ENCODE measurements around the gene PDGFRA. TPM values are rescaled to one million over a fixed set of nuclear protein-coding genes. Genes with fewer than 3 reads are reported as not detected.
"Not testable (repeated sequence)": the region's sequence is repeated elsewhere in the genome, so short reads cannot be mapped to it uniquely, and the experiment has no call there.

Gene PDGFRA
- total and polyA plus RNA-seq, 9 donors: 54.3 to 106 (median 83.9) TPM

DNA sequence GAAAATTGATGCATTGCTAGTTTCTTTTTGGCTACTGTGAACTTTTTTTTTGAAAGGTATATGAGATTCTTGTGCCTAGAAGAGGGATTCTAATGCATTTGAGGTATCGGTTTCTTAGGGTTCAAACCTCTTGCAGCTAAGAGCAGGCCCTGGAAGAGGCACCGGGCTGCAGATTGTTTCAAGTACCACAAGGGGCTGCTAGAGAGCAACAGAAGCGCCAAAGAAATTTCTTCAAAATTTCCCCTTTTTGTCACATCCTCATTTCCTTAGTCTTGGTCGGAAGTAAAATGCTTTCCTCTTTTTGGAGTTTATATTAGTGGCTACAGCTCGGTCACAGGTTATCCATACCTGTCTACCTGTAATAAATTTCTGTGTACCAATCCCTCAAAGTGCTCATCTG, 89.8 kb downstream of the PDGFRA start:
- H3K9me3 ChIP-seq (replicated peaks; ENCODE audit: control insufficient read depth, low read depth, low read length): no peaks in the 10 kb centered on the region
- H3K36me3 ChIP-seq (ENCODE audit: control insufficient read depth, insufficient read depth, low read length): no peaks in the 10 kb centered on the region
- H3K4me1 ChIP-seq (ENCODE audit: control insufficient read depth, insufficient read depth, low read length): no peaks in the 10 kb centered on the region
- DNase-seq: peak; percentile 58
- H3K27ac ChIP-seq (ENCODE audit: low read length): no peak overlapping the region
- no peak overlapping the region for H3K4me3 ChIP-seq (ENCODE audit: low read length)
- H3K27me3 ChIP-seq (ENCODE audit: control insufficient read depth, insufficient read depth, low read length): no peaks in the 10 kb centered on the region
- WGBS (ENCODE audit: insufficient coverage): 43% methylated on average over 2 of the region's 5 CpGs

DNA sequence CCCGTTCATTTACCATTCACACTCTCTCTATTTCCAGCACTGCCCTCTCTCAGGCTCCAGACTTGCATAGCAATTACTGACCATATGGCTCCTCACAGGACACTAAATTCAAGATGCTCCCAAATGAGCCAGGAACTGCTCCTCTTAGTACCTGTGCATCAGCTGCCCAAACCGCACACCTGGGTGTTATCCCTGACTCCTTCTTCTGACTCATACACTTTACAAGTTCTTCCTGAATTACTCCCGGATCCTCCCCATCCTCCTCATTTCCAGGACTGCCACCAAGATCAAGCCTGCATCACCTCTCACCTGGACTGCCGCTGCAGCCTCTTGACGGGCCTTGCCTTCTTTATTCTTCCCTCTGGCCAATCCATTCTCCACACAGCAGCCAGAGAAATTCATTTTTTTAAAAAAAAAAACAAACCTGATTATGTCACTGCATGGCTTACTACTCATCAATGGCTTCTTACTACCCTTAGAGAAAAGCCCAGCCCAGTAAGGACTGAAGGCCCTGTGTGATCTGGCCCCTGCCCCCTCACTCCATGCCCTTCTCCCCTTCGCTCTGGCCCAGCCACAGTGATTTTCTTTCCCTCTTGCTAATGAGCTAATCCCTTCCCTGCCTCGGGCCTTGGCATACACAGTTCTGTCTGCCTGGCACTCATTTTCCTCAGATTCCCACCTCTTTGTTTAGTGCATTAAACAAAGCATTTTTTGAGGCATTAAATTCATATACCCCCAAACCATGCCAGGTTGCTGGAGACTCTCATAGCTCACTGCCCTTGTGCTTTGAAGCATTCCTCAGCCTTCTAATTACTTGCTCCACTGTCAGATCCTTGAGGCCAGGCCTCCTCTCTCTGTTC, 92.0 kb downstream of the PDGFRA start:
- no peak for DNase-seq
- H3K36me3 ChIP-seq (ENCODE audit: control insufficient read depth, insufficient read depth, low read length): no peaks in the 10 kb centered on the region
- no peaks in the 10 kb centered on the region for H3K9me3 ChIP-seq (replicated peaks; ENCODE audit: control insufficient read depth, low read depth, low read length)
- H3K27ac ChIP-seq (ENCODE audit: low read length): no peak overlapping the region
- H3K27me3 ChIP-seq (ENCODE audit: control insufficient read depth, insufficient read depth, low read length): no peaks in the 10 kb centered on the region
- no peaks in the 10 kb centered on the region for H3K4me1 ChIP-seq (ENCODE audit: control insufficient read depth, insufficient read depth, low read length)
- no peak overlapping the region for H3K4me3 ChIP-seq (ENCODE audit: low read length)
- WGBS (ENCODE audit: insufficient coverage): 72% methylated on average over 7 of the region's 7 CpGs

DNA sequence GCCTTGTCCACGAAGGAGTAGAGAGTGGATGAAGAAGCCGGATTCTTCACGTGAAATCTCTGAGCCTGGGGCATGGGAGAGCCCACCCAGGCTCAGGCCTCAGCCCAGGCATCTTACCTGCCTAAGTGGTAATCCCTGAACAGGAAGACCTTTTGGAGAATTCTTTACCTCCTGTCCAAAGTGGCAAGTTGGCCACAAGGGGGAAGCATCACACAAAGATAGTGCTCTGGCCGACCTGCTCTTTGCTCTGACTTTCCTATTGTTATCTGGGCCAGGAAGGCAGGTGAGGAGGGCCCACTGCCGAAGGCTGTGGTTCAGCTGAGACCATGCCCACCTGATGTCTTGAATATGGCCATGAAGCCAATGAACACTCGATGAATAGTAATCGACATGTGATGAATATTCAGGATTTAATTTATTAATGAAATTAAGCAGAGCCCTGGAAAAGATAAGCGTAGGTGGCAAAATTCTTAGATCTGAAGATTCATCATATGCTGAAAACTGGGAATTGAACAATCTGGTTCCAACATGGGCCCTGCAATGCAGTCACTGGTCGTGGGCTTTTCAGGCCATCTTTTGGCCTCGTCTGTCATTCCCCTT, 93.8 kb downstream of the PDGFRA start:
- H3K4me1 ChIP-seq (ENCODE audit: control insufficient read depth, insufficient read depth, low read length): no peaks in the 10 kb centered on the region
- no peaks in the 10 kb centered on the region for H3K27me3 ChIP-seq (ENCODE audit: control insufficient read depth, insufficient read depth, low read length)
- WGBS (ENCODE audit: insufficient coverage): 19% methylated on average over 7 of the region's 10 CpGs
- no peak overlapping the region for H3K4me3 ChIP-seq (ENCODE audit: low read length)
- H3K27ac ChIP-seq (ENCODE audit: low read length): no peak overlapping the region
- H3K36me3 ChIP-seq (ENCODE audit: control insufficient read depth, insufficient read depth, low read length): no peaks in the 10 kb centered on the region
- H3K9me3 ChIP-seq (replicated peaks; ENCODE audit: control insufficient read depth, low read depth, low read length): no peaks in the 10 kb centered on the region
- DNase-seq: peak; percentile 73

DNA sequence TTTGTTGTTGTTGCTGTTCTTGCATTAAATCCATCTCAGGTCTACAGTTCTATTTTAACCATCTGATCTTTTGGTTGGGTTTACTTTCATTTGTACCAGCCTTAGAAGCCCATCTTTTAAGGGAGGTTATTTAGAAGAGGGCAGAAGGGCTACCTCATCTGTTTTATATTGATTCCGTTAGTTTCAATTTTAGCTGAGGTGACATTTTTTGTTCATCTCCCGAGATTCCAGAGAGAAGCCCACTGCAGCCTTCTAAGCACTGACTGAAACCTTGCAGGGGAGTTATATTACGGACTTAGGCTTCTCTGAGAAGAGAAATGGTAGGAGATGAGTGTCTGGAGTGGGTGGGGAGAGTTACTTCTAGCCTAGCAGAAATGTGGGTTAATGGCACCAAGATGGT, 101.8 kb downstream of the PDGFRA start:
- Histone ChIP-seq H3K27ac (ENCODE audit: low read length) (no peak overlapping the region), H3K4me1 (ENCODE audit: control insufficient read depth, insufficient read depth, low read length) (no peaks in the 10 kb centered on the region), H3K36me3 (ENCODE audit: control insufficient read depth, insufficient read depth, low read length) (no peaks in the 10 kb centered on the region), H3K9me3 (replicated peaks; ENCODE audit: control insufficient read depth, low read depth, low read length) (no peaks in the 10 kb centered on the region), H3K4me3 (ENCODE audit: low read length) (no peak overlapping the region), H3K27me3 (ENCODE audit: control insufficient read depth, insufficient read depth, low read length) (no peaks in the 10 kb centered on the region)
- no peak for DNase-seq
- WGBS (ENCODE audit: insufficient coverage): 75% methylated on average over 2 of the region's 3 CpGs

DNA sequence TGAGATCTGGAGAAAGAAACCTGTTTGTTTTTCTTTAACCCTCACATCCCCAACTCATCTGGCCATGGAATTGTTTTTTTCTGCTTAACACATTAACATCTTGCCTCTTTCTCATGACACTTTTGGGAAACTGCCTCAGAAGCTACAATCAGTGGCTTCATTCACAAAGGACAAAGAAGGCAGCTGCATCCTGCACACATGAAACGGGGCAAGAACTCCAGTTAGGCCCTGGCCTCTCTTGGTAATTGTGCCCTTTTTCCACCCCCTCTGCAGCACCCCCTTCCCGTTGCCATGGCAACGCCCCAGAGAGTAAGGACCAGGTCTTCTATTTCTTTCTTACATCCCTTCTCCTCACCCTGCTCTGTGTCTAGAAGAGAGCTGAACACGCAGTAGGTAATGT, 103.4 kb downstream of the PDGFRA start:
- 92% methylated on average over 2 of the region's 4 CpGs for WGBS (ENCODE audit: insufficient coverage)
- Histone ChIP-seq H3K27ac (ENCODE audit: low read length) (no peak overlapping the region), H3K4me3 (ENCODE audit: low read length) (no peak overlapping the region), H3K4me1 (ENCODE audit: control insufficient read depth, insufficient read depth, low read length) (no peaks in the 10 kb centered on the region), H3K9me3 (replicated peaks; ENCODE audit: control insufficient read depth, low read depth, low read length) (no peaks in the 10 kb centered on the region), H3K27me3 (ENCODE audit: control insufficient read depth, insufficient read depth, low read length) (no peaks in the 10 kb centered on the region), H3K36me3 (ENCODE audit: control insufficient read depth, insufficient read depth, low read length) (no peaks in the 10 kb centered on the region)
- DNase-seq: no peak

DNA sequence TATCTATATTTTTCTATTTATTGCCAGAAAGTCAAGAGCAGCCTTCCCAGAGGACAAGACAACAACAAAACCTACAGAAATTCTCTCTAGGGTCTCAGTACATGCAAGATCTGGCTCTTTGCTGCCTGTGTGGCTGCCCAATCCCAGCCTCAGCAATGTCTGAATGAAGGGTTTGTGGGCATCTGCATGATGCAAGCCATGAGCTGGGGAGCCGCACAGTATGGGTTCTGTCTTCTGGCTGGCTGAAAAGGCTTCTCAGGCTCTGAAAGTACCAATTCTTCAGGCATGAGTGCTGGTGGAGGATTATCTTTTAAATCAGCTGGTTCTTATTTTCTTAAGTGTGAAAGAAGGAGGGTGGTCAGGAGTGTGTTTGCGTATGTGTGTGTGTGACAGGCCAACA, 104.6 kb downstream of the PDGFRA start:
- H3K36me3 ChIP-seq (ENCODE audit: control insufficient read depth, insufficient read depth, low read length): no peaks in the 10 kb centered on the region
- no peak overlapping the region for H3K4me3 ChIP-seq (ENCODE audit: low read length)
- no peaks in the 10 kb centered on the region for H3K4me1 ChIP-seq (ENCODE audit: control insufficient read depth, insufficient read depth, low read length)
- H3K27me3 ChIP-seq (ENCODE audit: control insufficient read depth, insufficient read depth, low read length): no peaks in the 10 kb centered on the region
- 100% methylated on average over 1 of the region's 2 CpGs for WGBS (ENCODE audit: insufficient coverage)
- no peak for DNase-seq
- no peaks in the 10 kb centered on the region for H3K9me3 ChIP-seq (replicated peaks; ENCODE audit: control insufficient read depth, low read depth, low read length)
- H3K27ac ChIP-seq (ENCODE audit: low read length): no peak overlapping the region

DNA sequence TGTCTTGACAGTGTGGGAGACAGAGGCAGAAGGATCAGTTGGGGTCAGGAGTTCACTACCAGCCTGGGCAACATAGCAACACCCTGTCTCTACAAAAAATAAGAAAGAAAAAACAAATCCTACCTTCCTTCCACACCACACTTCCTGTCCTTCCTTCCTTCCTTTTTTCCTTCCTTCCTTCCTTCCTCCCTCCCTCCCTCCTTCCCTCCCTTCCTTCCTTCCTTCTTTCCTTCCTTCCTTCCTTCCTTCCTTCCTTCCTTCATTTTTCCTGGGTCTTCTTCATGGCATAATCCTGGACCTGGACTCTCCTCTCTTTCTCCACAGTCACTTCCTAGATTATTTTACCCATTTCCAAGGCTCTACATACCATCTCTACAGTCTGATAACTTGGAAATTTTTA, 105.7 kb downstream of the PDGFRA start:
- not testable (repeated sequence) for DNase-seq; H3K4me3 ChIP-seq (ENCODE audit: low read length); H3K27ac ChIP-seq (ENCODE audit: low read length); H3K9me3 ChIP-seq (replicated peaks; ENCODE audit: control insufficient read depth, low read depth, low read length); H3K27me3 ChIP-seq (ENCODE audit: control insufficient read depth, insufficient read depth, low read length); H3K4me1 ChIP-seq (ENCODE audit: control insufficient read depth, insufficient read depth, low read length); H3K36me3 ChIP-seq (ENCODE audit: control insufficient read depth, insufficient read depth, low read length)

DNA sequence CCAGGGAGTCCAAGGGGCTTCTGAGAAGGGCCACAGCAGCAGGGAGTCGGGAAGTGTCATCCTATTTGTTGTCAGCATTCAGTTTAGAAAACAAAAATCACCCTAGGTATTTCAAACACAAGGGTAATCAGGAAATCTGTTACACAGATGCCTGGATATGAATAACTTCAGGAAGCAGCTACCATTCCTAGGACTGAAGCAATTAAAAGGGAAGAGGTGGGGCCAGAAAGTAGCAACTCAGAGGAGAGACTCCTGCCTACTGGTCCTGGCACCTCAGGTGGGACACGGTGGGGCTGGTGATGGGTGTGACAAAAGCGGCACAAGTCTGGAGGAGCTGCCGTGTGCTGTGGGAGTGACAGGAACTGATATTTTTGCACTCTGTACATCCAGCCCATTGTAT, 107.9 kb downstream of the PDGFRA start:
- DNase-seq: peak; percentile 17
- WGBS (ENCODE audit: insufficient coverage): 67% methylated on average over 2 of the region's 4 CpGs
- Histone ChIP-seq H3K4me3 (ENCODE audit: low read length) (no peak overlapping the region), H3K27ac (ENCODE audit: low read length) (no peak overlapping the region), H3K27me3 (ENCODE audit: control insufficient read depth, insufficient read depth, low read length) (no peaks in the 10 kb centered on the region), H3K4me1 (ENCODE audit: control insufficient read depth, insufficient read depth, low read length) (no peaks in the 10 kb centered on the region), H3K36me3 (ENCODE audit: control insufficient read depth, insufficient read depth, low read length) (no peaks in the 10 kb centered on the region), H3K9me3 (replicated peaks; ENCODE audit: control insufficient read depth, low read depth, low read length) (no peaks in the 10 kb centered on the region)

DNA sequence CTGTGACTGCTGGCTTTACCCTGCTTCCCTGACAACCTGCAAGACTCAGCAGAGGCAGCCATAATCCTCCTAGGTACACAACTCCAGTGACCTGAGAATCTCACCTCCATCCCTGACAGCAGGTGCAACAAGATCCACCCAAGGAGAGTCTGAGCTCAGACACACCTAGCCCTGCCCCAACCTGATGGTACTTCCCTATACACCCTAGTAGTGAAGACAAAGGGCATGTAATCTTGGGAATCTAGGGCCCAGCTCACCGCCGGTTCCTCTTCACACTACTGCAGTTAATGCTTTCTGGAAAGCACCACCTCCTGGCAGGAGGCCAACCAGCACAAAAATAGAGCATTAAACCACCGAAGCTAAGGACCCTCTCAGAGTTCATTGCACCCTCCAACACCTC, 113.0 kb downstream of the PDGFRA start:
- H3K36me3 ChIP-seq (ENCODE audit: control insufficient read depth, insufficient read depth, low read length); H3K9me3 ChIP-seq (replicated peaks; ENCODE audit: control insufficient read depth, low read depth, low read length): not testable (repeated sequence)
- 92% methylated on average over 3 of the region's 3 CpGs for whole genome bisulfite sequencing (ENCODE audit: insufficient coverage)

More for the DNA sequence above, 113.0 kb downstream of the PDGFRA start:
- not testable (repeated sequence) for H3K4me1 ChIP-seq (ENCODE audit: control insufficient read depth, insufficient read depth, low read length); H3K27me3 ChIP-seq (ENCODE audit: control insufficient read depth, insufficient read depth, low read length); H3K4me3 ChIP-seq (ENCODE audit: low read length); DNase-seq; H3K27ac ChIP-seq (ENCODE audit: low read length)
